A549 (cell line): ENCODE data around the gene ZSCAN22. TPM values are rescaled to one million over a fixed set of nuclear protein-coding genes. Genes with fewer than 3 reads are reported as not detected.
A peak's percentile ranks its signal among the peaks of the same experiment; 100 is the strongest.

Source experiments
- ATAC-seq, 2 experiments: fragments of 200-7000 bp in 1 of 2; fragments of >200 bp in 1 of 2; cut with Nextera tagmentation in 1 of 2; cut with Tn5 transposase in 1 of 2; 3 replicates each; pipeline versions ENCODE4 v1.8.0 to v1.9.1; 2018 to 2020; ENCODE audit warnings: mild to moderate bottlenecking in 1 of 2, moderate library complexity in 1 of 2
- CTCF ChIA-PET: fragments of 300-600 bp; sonication (Branson Sonifier 250); formaldehyde crosslinking; extraction: SDS; loops from one replicate; lab custom pipeline; 2021; ENCODE audit warnings: antibody characterized with exemption, inconsistent platforms; lab: Yijun Ruan, JAX
- POLR2A ChIA-PET: fragments of 350-600 bp; formaldehyde crosslinking; extraction: SDS; loops from one replicate; lab custom pipeline; 2021; ENCODE audit warnings: antibody characterized with exemption, inconsistent platforms; lab: Yijun Ruan, JAX
- DNase-seq, 2 experiments: peaks; one replicate each; pipeline versions ENCODE4 v3.0.0 to v3.0.0-alpha.2; 2011 to 2016; ENCODE audit warnings: low read depth in 1 of 2, low spot score in 1 of 2
- FAIRE-seq: peaks from 2 replicates; lab custom pipeline; 2011; peaks lifted over from hg19 to GRCh38; lab: Jason Lieb, UNC
- H3K27ac ChIP-seq, 2 experiments: fragments of >200 bp; sonication (Bioruptor Twin); formaldehyde crosslinking; 3 replicates each; pipeline ENCODE4 v1.5.1; 2016 to 2017
- H3K4me1 ChIP-seq: fragments of >200 bp; sonication (Bioruptor Twin); formaldehyde crosslinking; 3 replicates; pipeline ENCODE4 v1.6.1; 2016
- H3K4me2 ChIP-seq: fragments of >200 bp; sonication (Bioruptor Twin); formaldehyde crosslinking; 3 replicates; pipeline ENCODE4 v1.6.1; 2016
- H3K4me3 ChIP-seq: fragments of >200 bp; sonication (Bioruptor Twin); formaldehyde crosslinking; 3 replicates; pipeline ENCODE4 v1.5.1; 2016
- H3K9me3 ChIP-seq: fragments of >200 bp; sonication (Bioruptor Twin); formaldehyde crosslinking; 3 replicates; pipeline ENCODE4 v1.6.1; 2016
- CBX2 ChIP-seq: fragments of 200-600 bp; sonication (generic); IDR thresholded peaks from 2 replicates; pipeline ENCODE4 v1.6.1; 2016; ENCODE audit warnings: low read depth, mild to moderate bottlenecking, borderline replicate concordance
- CBX8 ChIP-seq: fragments of 200-600 bp; sonication (generic); IDR thresholded peaks from 2 replicates; pipeline ENCODE4 v1.6.1; 2016
- CHD4 ChIP-seq: fragments of 200-600 bp; sonication (generic); IDR thresholded peaks from 2 replicates; pipeline ENCODE4 v1.6.1; 2016; ENCODE audit warnings: antibody characterized with exemption, mild to moderate bottlenecking, borderline replicate concordance
- EHF ChIP-seq: fragments of 250-450 bp; sonication (Bioruptor Pico); IDR thresholded peaks from 2 replicates; pipeline ENCODE4 v1.5.0; 2020; ENCODE audit warnings: mild to moderate bottlenecking
- EP300 ChIP-seq, 2 experiments: fragments of >200 bp; sonication (Bioruptor Twin); formaldehyde crosslinking; IDR thresholded peaks; 2 replicates in 1 of 2; 3 replicates in 1 of 2; pipeline ENCODE4 v1.6.1; 2016 to 2017
- FOXS1 ChIP-seq: fragments of 250-450 bp; sonication (Bioruptor Pico); IDR thresholded peaks from 2 replicates; pipeline ENCODE4 v1.5.0; 2020; ENCODE audit warnings: mild to moderate bottlenecking, moderate library complexity
- HEYL ChIP-seq: fragments of 250-450 bp; sonication (Bioruptor Pico); IDR thresholded peaks from 2 replicates; pipeline ENCODE4 v1.8.0; 2021; ENCODE audit warnings: mild to moderate bottlenecking, moderate library complexity
- HOXA7 ChIP-seq: fragments of 250-450 bp; sonication (Bioruptor Pico); IDR thresholded peaks from 2 replicates; pipeline ENCODE4 v1.5.0; 2020; ENCODE audit warnings: mild to moderate bottlenecking, moderate library complexity
- HOXB13 ChIP-seq: fragments of 250-450 bp; sonication (Bioruptor Pico); IDR thresholded peaks from 2 replicates; pipeline ENCODE4 v1.5.0; 2020; ENCODE audit warnings: low read depth, mild to moderate bottlenecking, moderate library complexity
- KDM5A ChIP-seq: fragments of 200-600 bp; sonication (generic); IDR thresholded peaks from 2 replicates; pipeline ENCODE4 v1.6.1; 2016; ENCODE audit warnings: antibody characterized with exemption, mild to moderate bottlenecking
- MAFK ChIP-seq: fragments of 450-650 bp; IDR thresholded peaks from 2 replicates; pipeline ENCODE4 v1.6.1; 2014; ENCODE audit not compliant: partially characterized antibody
- MAZ ChIP-seq: fragments of 150-350 bp; IDR thresholded peaks from 2 replicates; pipeline ENCODE4 v1.6.1; 2014; ENCODE audit warnings: antibody characterized with exemption, low read depth, low read length, borderline replicate concordance
- NFE2L2 ChIP-seq: fragments of 150-350 bp; conservative IDR thresholded peaks from 2 replicates; pipeline ENCODE4 v1.6.1; 2014; ENCODE audit warnings: low read length
- NPAS2 ChIP-seq: fragments of 250-450 bp; sonication (Bioruptor Pico); IDR thresholded peaks from 2 replicates; pipeline ENCODE4 v1.8.0; 2022; ENCODE audit warnings: mild to moderate bottlenecking, moderate library complexity, borderline replicate concordance
- NR3C1 ChIP-seq: fragments of >200 bp; sonication (Bioruptor Twin); formaldehyde crosslinking; IDR thresholded peaks from 3 replicates; pipeline ENCODE4 v1.6.1; 2017
- PHF8 ChIP-seq: fragments of 200-600 bp; sonication (generic); IDR thresholded peaks from 2 replicates; pipeline ENCODE4 v1.6.1; 2016; ENCODE audit warnings: low read depth, mild to moderate bottlenecking, antibody characterized with exemption, moderate library complexity, borderline replicate concordance
- RARB ChIP-seq: fragments of 250-450 bp; sonication (Bioruptor Pico); IDR thresholded peaks from 2 replicates; pipeline ENCODE4 v1.8.0; 2021; ENCODE audit warnings: mild to moderate bottlenecking, moderate library complexity
- RCOR1 ChIP-seq: fragments of 150-350 bp; IDR thresholded peaks from 2 replicates; pipeline ENCODE4 v1.6.1; 2014; ENCODE audit warnings: antibody characterized with exemption, low read length, low read depth
- SREBF2 ChIP-seq: fragments of 450-650 bp; IDR thresholded peaks from 2 replicates; pipeline ENCODE4 v1.6.1; 2014; ENCODE audit warnings: mild to moderate bottlenecking, moderate library complexity
- ZC3H11A ChIP-seq: fragments of 450-650 bp; IDR thresholded peaks from 2 replicates; pipeline ENCODE4 v1.6.1; 2014; ENCODE audit warnings: antibody characterized with exemption, mild to moderate bottlenecking
- ZNF302 ChIP-seq: fragments of 250-450 bp; sonication (Bioruptor Pico); IDR thresholded peaks from 2 replicates; pipeline ENCODE4 v1.9.0; 2021; ENCODE audit warnings: inconsistent platforms, mild to moderate bottlenecking, moderate library complexity
- WGBS: methylation state at CpG from one replicate; pipeline ENCODE4 v1.1.6; 2017; ENCODE audit errors: missing lambda C conversion rate; 5-methylcytosine and 5-hydroxymethylcytosine counted together
- polyA plus RNA-seq, 4 experiments: library from polyadenylated mRNA; depleted of rRNA in 3 of 4; stranded (reverse); fragments of >200 nt; fragmentation: RNase III in 1 of 4; extraction: RNeasy Plus Mini Kit Qiagen cat#74134 plus additional on column Dnase treatment in 1 of 4; gene quantifications; 2 replicates in 3 of 4; 3 replicates in 1 of 4; pipeline ENCODE4 v1.2.3, GENCODE V29; 2011 to 2017
- TF ChIP-seq, protein P1 (sequence below): fragments of 250-450 bp; sonication (Bioruptor Pico); IDR thresholded peaks from 2 replicates; pipeline ENCODE4 v1.5.0; 2021; ENCODE audit warnings: mild to moderate bottlenecking, moderate library complexity, borderline replicate concordance
- TF ChIP-seq, protein P2 (sequence below): fragments of 450-650 bp; IDR thresholded peaks from 2 replicates; pipeline ENCODE4 v1.6.1; 2014; ENCODE audit warnings: antibody characterized with exemption
- TF ChIP-seq, protein P3 (sequence below): fragments of >200 bp; sonication (Bioruptor Twin); formaldehyde crosslinking; IDR thresholded peaks from 2 replicates; pipeline ENCODE4 v1.6.1; 2016
- TF ChIP-seq, protein P4 (sequence below): fragments of >200 bp; sonication (Bioruptor Twin); formaldehyde crosslinking; IDR thresholded peaks from 3 replicates; pipeline ENCODE4 v1.5.1; 2016

The ZSCAN22 gene
- polyA plus RNA-seq, 2 of the 4 experiments (the other 2 are of a cell fraction), result 2.0 to 4.4 TPM

DNA sequence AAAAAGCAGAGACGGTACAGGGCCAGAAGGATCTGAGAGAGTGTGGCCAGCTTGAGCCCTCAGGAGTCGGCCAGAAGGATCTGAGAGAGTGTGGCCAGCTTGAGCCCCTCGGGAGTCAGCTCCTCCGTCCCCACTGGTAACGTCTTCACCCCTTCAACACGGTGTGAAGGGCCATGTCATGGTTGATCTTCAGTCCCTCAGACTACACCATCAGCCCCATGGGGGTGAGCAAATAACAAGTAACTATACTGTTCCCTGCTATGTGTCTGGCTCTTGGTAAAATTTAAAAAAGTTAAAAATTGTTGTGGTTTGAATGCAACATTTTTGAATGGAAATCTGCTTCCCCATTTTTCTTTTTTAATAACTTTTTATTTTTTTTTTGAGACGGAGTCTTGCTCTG is 49.6 kb upstream of the ZSCAN22 start:
- H3K9me3 ChIP-seq, result peaks cover 88% of the 10 kb centered on the region
- ATAC-seq (no peak), DNase-seq (no peak), FAIRE-seq (no peak)
- ChIA-PET CTCF (interaction anchor here (0.5 to 1.9 kb wide), 2 partner anchors 243 to 325 kb away, joined by 5 to 7 read pairs; partner anchors contain the start of gene ZBTB45), POLR2A (interaction anchor here (2.0 kb wide), 1 partner anchor 85 kb away, joined by 15 read pairs; the partner anchor contains the start of gene ZNF497)
- no peaks in the 10 kb centered on the region for H3K4me1 ChIP-seq
- no peak overlapping the region for H3K4me3 ChIP-seq
- WGBS, result 97% methylated on average over 7 of the region's 7 CpGs
- H3K4me2 ChIP-seq, result no peak overlapping the region
- TF ChIP-seq, protein P1, sequence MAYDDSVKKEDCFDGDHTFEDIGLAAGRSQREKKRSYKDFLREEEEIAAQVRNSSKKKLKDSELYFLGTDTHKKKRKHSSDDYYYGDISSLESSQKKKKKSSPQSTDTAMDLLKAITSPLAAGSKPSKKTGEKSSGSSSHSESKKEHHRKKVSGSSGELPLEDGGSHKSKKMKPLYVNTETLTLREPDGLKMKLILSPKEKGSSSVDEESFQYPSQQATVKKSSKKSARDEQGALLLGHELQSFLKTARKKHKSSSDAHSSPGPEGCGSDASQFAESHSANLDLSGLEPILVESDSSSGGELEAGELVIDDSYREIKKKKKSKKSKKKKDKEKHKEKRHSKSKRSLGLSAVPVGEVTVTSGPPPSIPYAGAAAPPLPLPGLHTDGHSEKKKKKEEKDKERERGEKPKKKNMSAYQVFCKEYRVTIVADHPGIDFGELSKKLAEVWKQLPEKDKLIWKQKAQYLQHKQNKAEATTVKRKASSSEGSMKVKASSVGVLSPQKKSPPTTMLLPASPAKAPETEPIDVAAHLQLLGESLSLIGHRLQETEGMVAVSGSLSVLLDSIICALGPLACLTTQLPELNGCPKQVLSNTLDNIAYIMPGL (CRISPR knock-in tag), result no peak
- no peak overlapping the region for H3K27ac ChIP-seq

DNA sequence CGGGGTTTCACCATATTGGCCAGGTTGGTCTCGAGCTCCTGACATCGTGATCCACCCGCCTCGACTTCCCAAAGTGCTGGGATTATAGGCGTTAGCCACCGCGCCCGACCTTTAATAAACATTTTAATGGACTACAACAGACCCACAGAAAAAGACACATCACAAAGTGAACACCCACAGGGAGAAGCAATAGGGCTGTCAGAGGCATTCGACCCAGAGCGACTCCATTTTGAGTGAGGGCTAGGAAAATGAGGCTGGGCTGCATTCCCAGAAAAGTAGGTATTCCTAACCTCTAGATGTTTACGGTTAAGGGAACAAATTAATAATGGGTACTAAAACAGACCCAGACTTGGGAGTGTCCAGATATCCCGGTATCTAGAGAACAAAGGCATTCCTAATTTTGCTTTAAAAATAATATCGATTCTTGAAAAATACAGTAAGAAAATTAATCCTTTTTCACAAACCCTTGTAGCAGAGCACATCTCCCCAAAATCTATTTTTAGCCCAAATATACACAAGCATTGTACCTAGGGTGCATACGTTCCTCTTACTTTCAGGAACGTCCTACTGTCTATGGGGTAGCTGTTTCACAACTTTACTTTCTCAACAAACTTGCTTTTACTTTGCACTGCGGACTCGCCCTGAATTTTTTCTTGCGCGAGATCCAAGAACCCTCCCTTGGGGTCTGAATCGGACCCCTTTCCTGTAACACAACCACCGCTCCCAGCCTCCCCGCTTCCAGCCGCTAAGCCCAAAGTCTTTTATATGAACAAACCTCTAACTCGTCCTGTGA is 48.9 kb upstream of the ZSCAN22 start:
- CTCF ChIA-PET, result interaction anchor here (0.6 kb wide), 1 partner anchor 251 kb away, joined by 3 read pairs; no protein-coding TSS in a partner anchor
- H3K9me3 ChIP-seq, result peaks cover 88% of the 10 kb centered on the region
- FAIRE-seq (no peak), ATAC-seq (peak in 1 of 2 experiments; percentile 6; a peak in 3 of 6 replicates), DNase-seq (no peak)
- POLR2A ChIA-PET, result interaction anchor here (0.6 to 2.0 kb wide), 9 partner anchors 8 to 103 kb away, joined by 3 to 15 read pairs (median 4); partner anchors contain the start of genes ERVK3-1, ZNF274, ZNF497 and ZNF544
- H3K27ac ChIP-seq, result peak overlapping the region; percentile 81 to 92
- H3K4me3 ChIP-seq, result peak overlapping the region; percentile 85
- H3K4me1 ChIP-seq, result no peaks in the 10 kb centered on the region
- TF ChIP-seq PHF8 (peak; percentile 79; the same call in 1 of the 2 replicates), HOXA7 (no peak), RCOR1 (no peak), MAFK (peak; percentile 10), NR3C1 (no peak), HOXB13 (CRISPR knock-in tag) (peak; percentile 60; the same call in 1 of the 2 replicates), CBX8 (no peak)
- TF ChIP-seq, protein P2, sequence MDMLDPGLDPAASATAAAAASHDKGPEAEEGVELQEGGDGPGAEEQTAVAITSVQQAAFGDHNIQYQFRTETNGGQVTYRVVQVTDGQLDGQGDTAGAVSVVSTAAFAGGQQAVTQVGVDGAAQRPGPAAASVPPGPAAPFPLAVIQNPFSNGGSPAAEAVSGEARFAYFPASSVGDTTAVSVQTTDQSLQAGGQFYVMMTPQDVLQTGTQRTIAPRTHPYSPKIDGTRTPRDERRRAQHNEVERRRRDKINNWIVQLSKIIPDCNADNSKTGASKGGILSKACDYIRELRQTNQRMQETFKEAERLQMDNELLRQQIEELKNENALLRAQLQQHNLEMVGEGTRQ, result no peak
- TF ChIP-seq, protein P3, sequence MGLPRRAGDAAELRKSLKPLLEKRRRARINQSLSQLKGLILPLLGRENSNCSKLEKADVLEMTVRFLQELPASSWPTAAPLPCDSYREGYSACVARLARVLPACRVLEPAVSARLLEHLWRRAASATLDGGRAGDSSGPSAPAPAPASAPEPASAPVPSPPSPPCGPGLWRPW, result no peak
- 48% methylated on average over 25 of the region's 25 CpGs for WGBS
- peak overlapping the region; percentile 71 for H3K4me2 ChIP-seq

DNA sequence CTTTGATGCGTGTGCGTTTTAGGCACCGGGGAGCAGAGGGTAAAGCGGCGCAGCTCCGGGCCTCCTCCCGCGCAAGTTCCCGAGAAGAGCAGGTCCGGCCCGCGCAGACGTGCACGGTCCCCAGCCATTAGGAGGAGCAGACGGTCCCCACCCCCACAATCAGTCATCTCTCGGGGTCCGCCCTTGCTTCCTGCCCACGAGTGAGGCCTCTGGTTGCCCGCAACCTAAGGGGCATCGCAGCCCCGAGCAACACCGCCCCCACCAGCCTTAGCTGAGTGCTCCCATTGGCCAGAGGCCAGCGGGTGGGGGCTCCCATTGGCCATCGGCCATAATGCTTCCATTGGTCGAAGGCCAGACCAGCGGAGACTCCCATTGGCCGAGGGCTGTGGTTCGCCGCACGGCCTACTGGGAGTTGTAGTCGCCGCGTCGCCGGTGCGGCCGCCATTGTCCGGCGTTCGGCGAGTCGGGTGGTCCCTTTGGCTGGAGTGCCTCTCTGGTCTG is 48.2 kb upstream of the ZSCAN22 start, which contains the start of gene ZNF8:
Gene ZNF8, plus strand, starts transcription at position 415 of the 501 bp plus-strand sequence. CDS start 127 bp downstream, outside the sequence.
- DNase-seq (peak; percentile 100), FAIRE-seq (peak; percentile 39), ATAC-seq (peak; percentile 97 to 98)
- peak within 1 kb of the TSS; percentile 89 to 92 for H3K27ac ChIP-seq
- peak within 1 kb of the TSS; percentile 85 for H3K4me3 ChIP-seq
- H3K4me1 ChIP-seq, result no peaks in the 10 kb centered on the region
- ChIA-PET CTCF (interaction anchor here (0.6 kb wide), 1 partner anchor 251 kb away, joined by 3 read pairs; no protein-coding TSS in a partner anchor), POLR2A (interaction anchor here (0.6 to 2.0 kb wide), 9 partner anchors 9 to 103 kb away, joined by 3 to 15 read pairs (median 4); partner anchors contain the start of genes ERVK3-1, ZNF274, ZNF497 and ZNF544)
- H3K9me3 ChIP-seq, result peaks cover 86% of the 10 kb centered on the region
- peak within 1 kb of the TSS; percentile 91 for H3K4me2 ChIP-seq
- 2% methylated on average over 21 of the region's 42 CpGs for WGBS
- TF ChIP-seq MAZ (peak; percentile 73; the same call in 1 of the 2 replicates), HEYL (CRISPR knock-in tag) (no peak), CHD4 (no peak), ZC3H11A (no peak), NPAS2 (CRISPR knock-in tag) (no peak), RCOR1 (no peak), EHF (CRISPR knock-in tag) (no peak), SREBF2 (no peak), CBX2 (no peak), RARB (CRISPR knock-in tag) (no peak), NFE2L2 (no peak), ZNF302 (CRISPR knock-in tag) (no peak), EP300 (IDR thresholded peaks at IDR 0.05) (no peak), FOXS1 (CRISPR knock-in tag) (no peak), KDM5A (no peak)
- TF ChIP-seq, protein P4, sequence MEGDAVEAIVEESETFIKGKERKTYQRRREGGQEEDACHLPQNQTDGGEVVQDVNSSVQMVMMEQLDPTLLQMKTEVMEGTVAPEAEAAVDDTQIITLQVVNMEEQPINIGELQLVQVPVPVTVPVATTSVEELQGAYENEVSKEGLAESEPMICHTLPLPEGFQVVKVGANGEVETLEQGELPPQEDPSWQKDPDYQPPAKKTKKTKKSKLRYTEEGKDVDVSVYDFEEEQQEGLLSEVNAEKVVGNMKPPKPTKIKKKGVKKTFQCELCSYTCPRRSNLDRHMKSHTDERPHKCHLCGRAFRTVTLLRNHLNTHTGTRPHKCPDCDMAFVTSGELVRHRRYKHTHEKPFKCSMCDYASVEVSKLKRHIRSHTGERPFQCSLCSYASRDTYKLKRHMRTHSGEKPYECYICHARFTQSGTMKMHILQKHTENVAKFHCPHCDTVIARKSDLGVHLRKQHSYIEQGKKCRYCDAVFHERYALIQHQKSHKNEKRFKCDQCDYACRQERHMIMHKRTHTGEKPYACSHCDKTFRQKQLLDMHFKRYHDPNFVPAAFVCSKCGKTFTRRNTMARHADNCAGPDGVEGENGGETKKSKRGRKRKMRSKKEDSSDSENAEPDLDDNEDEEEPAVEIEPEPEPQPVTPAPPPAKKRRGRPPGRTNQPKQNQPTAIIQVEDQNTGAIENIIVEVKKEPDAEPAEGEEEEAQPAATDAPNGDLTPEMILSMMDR, result no peak
- TF ChIP-seq, protein P1 (CRISPR knock-in tag), result no peak
